Panc1 (cell line): ENCODE data around the gene TMEM150B. TPM values are rescaled to one million over a fixed set of nuclear protein-coding genes. Genes with fewer than 3 reads are reported as not detected.
A peak's percentile ranks its signal among the peaks of the same experiment; 100 is the strongest.

Experiments used
- ATAC-seq: fragments of 200-7000 bp; cut with Tn5 transposase; 2 replicates; pipeline ENCODE4 v1.9.1; 2020; ENCODE audit warnings: mild to moderate bottlenecking, moderate library complexity
- BruUV-seq: library from RNA; stranded (reverse); fragments of 400-500 nt; replicated peaks from 2 replicates; lab custom pipeline; 2021; lab: Mats Ljungman, UMichigan
- CTCF ChIA-PET: fragments of 300-600 bp; sonication (Branson Sonifier 250); formaldehyde crosslinking; loops from one replicate; lab custom pipeline; 2022; ENCODE audit warnings: antibody characterized with exemption; lab: Charles Lee
- POLR2A ChIA-PET: fragments of 300-600 bp; sonication (Branson Sonifier 250); formaldehyde crosslinking; loops from one replicate; lab custom pipeline; 2022; ENCODE audit warnings: antibody characterized with exemption; lab: Charles Lee
- DNase-seq: peaks from one replicate; pipeline ENCODE4 v3.0.0-alpha.2; 2010; ENCODE audit warnings: low read depth, low spot score
- H3K27ac ChIP-seq: 2 replicates; pipeline ENCODE4 v1.5.1; 2011; ENCODE audit warnings: mild to moderate bottlenecking, low read length, inconsistent platforms
- H3K27me3 ChIP-seq: fragments of 200-500 bp; sonication (Bioruptor generic); 2 replicates; pipeline ENCODE4 v1.6.0; 2014; ENCODE audit warnings: low read length, inconsistent platforms; ENCODE audit not compliant: control insufficient read depth, insufficient read depth
- H3K36me3 ChIP-seq: fragments of 200-500 bp; sonication (Bioruptor generic); 2 replicates; pipeline ENCODE4 v1.5.1; 2014; ENCODE audit warnings: inconsistent platforms, mild to moderate bottlenecking, low read length, moderate library complexity; ENCODE audit not compliant: control insufficient read depth, insufficient read depth
- H3K4me1 ChIP-seq: 2 replicates; pipeline ENCODE4 v1.5.1; 2011; ENCODE audit warnings: inconsistent platforms, mild to moderate bottlenecking, low read length, moderate library complexity; ENCODE audit not compliant: control insufficient read depth, insufficient read depth
- H3K4me3 ChIP-seq, 2 experiments: 2 replicates each; pipeline ENCODE4 v1.5.1; 2011 to 2012; ENCODE audit warnings: low read depth in 2 of 2, low read length in 2 of 2, mild to moderate bottlenecking in 2 of 2, inconsistent platforms in 1 of 2, moderate library complexity in 1 of 2
- H3K9me3 ChIP-seq: fragments of 200-500 bp; sonication (Bioruptor generic); 2 replicates; pipeline ENCODE4 v1.5.1; 2014; ENCODE audit warnings: low read depth, mild to moderate bottlenecking, inconsistent platforms, low read length, moderate library complexity; ENCODE audit not compliant: control insufficient read depth, insufficient read depth
- CTCF ChIP-seq: fragments of 450-650 bp; IDR thresholded peaks from 2 replicates; pipeline ENCODE4 v1.5.1; 2017; ENCODE audit warnings: mild to moderate bottlenecking
- POLR2AphosphoS5 ChIP-seq: IDR thresholded peaks from 2 replicates; pipeline ENCODE4 v1.6.1; 2012; ENCODE audit warnings: mild to moderate bottlenecking, low read depth, low read length, moderate library complexity
- REST ChIP-seq, 2 experiments: IDR thresholded peaks; 2 replicates each; pipeline ENCODE4 v1.6.1; 2011 to 2012; ENCODE audit warnings: low read depth in 2 of 2, control low read depth in 1 of 2, low read length in 1 of 2, mild to moderate bottlenecking in 1 of 2, moderate library complexity in 1 of 2; ENCODE audit not compliant: insufficient read depth in 1 of 2
- SIN3A ChIP-seq: IDR thresholded peaks from 2 replicates; pipeline ENCODE4 v1.6.1; 2012; ENCODE audit warnings: low read depth, mild to moderate bottlenecking, low read length, moderate library complexity, borderline replicate concordance; ENCODE audit not compliant: insufficient read depth
- TCF7L2 ChIP-seq: IDR thresholded peaks from 2 replicates; pipeline ENCODE4 v1.6.1; 2011; ENCODE audit warnings: mild to moderate bottlenecking, low read depth, low read length, inconsistent platforms
- in situ Hi-C: cut with HindIII; loops from 2 replicates; pipeline ENCODE4 v1.10.0; 2016; ENCODE audit warnings: low sequenced_read_pairs, low pct_unique_long_range_greater_than_20kb
- intact Hi-C: fragments of 100-400 bp; cut with micrococcal nuclease; formaldehyde crosslinking; loops from one replicate; pipeline ENCODE4 v1.10.0; 2022; ENCODE audit not compliant: unreplicated experiment
- total RNA-seq: library from RNA; stranded (reverse); gene quantifications from one replicate; pipeline ENCODE4 v1.2.1, GENCODE V29; 2021; ENCODE audit not compliant: unreplicated experiment

TMEM150B gene
- total RNA-seq, 1 experiment from 2014 or later = not detected

GRCh38 chr19:55354698-55355212, 29.6 kb upstream of the TMEM150B start, which contains the start of gene COX6B2:
COX6B2 (minus strand) TSS chr19:55354719; CDS start chr19:55354521, 198 bp downstream.
- no TSS peak for BruUV-seq
- DNase-seq (no peak), ATAC-seq (no peak)
- Histone ChIP-seq H3K27ac (peak within 1 kb of the TSS; percentile 57), H3K4me1 (peaks cover 12% of the 10 kb centered on the region), H3K9me3 (no peaks in the 10 kb centered on the region), H3K4me3 (peak within 1 kb of the TSS; percentile 55 to 62), H3K27me3 (no peaks in the 10 kb centered on the region), H3K36me3 (no peaks in the 10 kb centered on the region)
- POLR2A ChIA-PET = interaction anchor here (0.6 kb wide), 1 partner anchor 14 kb away, joined by 3 read pairs; no protein-coding TSS in a partner anchor
- in situ Hi-C loops (no loop called here), intact Hi-C loops (no loop called here)
- CTCF ChIA-PET = no interaction called here
- TF ChIP-seq CTCF (no peak), POLR2AphosphoS5 (no peak), REST (IDR thresholded peaks at IDR 0.05; ENCODE audit: insufficient read depth in 1 of 2, low read depth in 2 of 2, low read length in 1 of 2) (no peak), TCF7L2 (no peak), SIN3A (no peak)

- ATAC-seq (peak; percentile 91), DNase-seq (no peak)
- Histone ChIP-seq H3K36me3 (no peaks in the 10 kb centered on the region), H3K4me1 (peaks cover 12% of the 10 kb centered on the region), H3K27me3 (no peaks in the 10 kb centered on the region), H3K27ac (peak overlapping the region; percentile 57), H3K9me3 (no peaks in the 10 kb centered on the region), H3K4me3 (peak overlapping the region; percentile 55 to 62)
- in situ Hi-C loops = no loop called here
- CTCF ChIA-PET = no interaction called here
- POLR2A ChIA-PET = interaction anchor here (0.6 kb wide), 1 partner anchor 15 kb away, joined by 3 read pairs; no protein-coding TSS in a partner anchor
- no TSS peak for BruUV-seq
- TF ChIP-seq REST (IDR thresholded peaks at IDR 0.05; ENCODE audit: insufficient read depth in 1 of 2, low read depth in 2 of 2, low read length in 1 of 2) (no peak), TCF7L2 (no peak), SIN3A (0 out of 2 replicates have a peak, but pooled peaks have one; percentile 39), POLR2AphosphoS5 (no peak)
- intact Hi-C loops = no loop called here
Measured at GRCh38 chr19:55353803-55354697, 28.9 kb upstream of the TMEM150B start.
